Osteoblast (primary cell): ENCODE results near the gene PLK1. TPM values are rescaled to one million over a fixed set of nuclear protein-coding genes. Genes with fewer than 3 reads are reported as not detected.
A peak's percentile ranks its signal among the peaks of the same experiment; 100 is the strongest.

ENCODE experiments used
- DNase-seq: peaks from one replicate; pipeline ENCODE4 v3.0.0; 2011; ENCODE audit warnings: low spot score, mixed read lengths; ENCODE audit not compliant: insufficient read length; ENCODE audit errors: missing footprints
- H2AFZ ChIP-seq: 2 replicates; pipeline ENCODE4 v1.6.0; 2011; ENCODE audit warnings: mild to moderate bottlenecking, low read length
- H3K27ac ChIP-seq: 2 replicates; pipeline ENCODE4 v1.5.1; 2011; ENCODE audit warnings: mild to moderate bottlenecking, low read depth, low read length, moderate library complexity
- H3K27me3 ChIP-seq: 2 replicates; pipeline ENCODE4 v1.6.0; 2012; ENCODE audit warnings: mild to moderate bottlenecking, control low read depth, inconsistent platforms, low read length, moderate library complexity; ENCODE audit not compliant: insufficient read depth
- H3K36me3 ChIP-seq: 2 replicates; pipeline ENCODE4 v1.5.1; 2011; ENCODE audit warnings: mild to moderate bottlenecking, low read length, control low read depth, moderate library complexity; ENCODE audit not compliant: insufficient read depth
- H3K4me1 ChIP-seq: 2 replicates; pipeline ENCODE4 v1.5.1; 2011; ENCODE audit warnings: mild to moderate bottlenecking, low read length, control low read depth, moderate library complexity; ENCODE audit not compliant: insufficient read depth
- H3K4me2 ChIP-seq: 2 replicates; pipeline ENCODE4 v1.6.0; 2011; ENCODE audit warnings: mild to moderate bottlenecking, low read length; ENCODE audit not compliant: insufficient read depth
- H3K4me3 ChIP-seq: fragments of 200-600 bp; sonication (generic); 3 replicates; pipeline ENCODE4 v1.5.1; 2012; ENCODE audit warnings: mild to moderate bottlenecking, low read length, inconsistent platforms; ENCODE audit not compliant: insufficient read depth
- H3K79me2 ChIP-seq: 2 replicates; pipeline ENCODE4 v1.6.0; 2012; ENCODE audit warnings: mild to moderate bottlenecking, low read length, control low read depth, inconsistent platforms; ENCODE audit not compliant: insufficient read depth
- H3K9me3 ChIP-seq: 2 replicates; pipeline ENCODE4 v1.5.1; 2011; ENCODE audit warnings: low read depth, low read length, control low read depth
- H4K20me1 ChIP-seq: 2 replicates; pipeline ENCODE4 v1.6.0; 2012; ENCODE audit warnings: mild to moderate bottlenecking, low read length, control low read depth; ENCODE audit not compliant: insufficient read depth
- CTCF ChIP-seq: IDR thresholded peaks from 2 replicates; pipeline ENCODE4 v1.5.1; 2011; ENCODE audit warnings: mild to moderate bottlenecking, low read depth, low read length, moderate library complexity; ENCODE audit errors: extremely low read depth
- total RNA-seq: library from RNA; depleted of rRNA; stranded (reverse); fragments of >200 nt; gene quantifications from 2 replicates; pipeline ENCODE4 v1.2.3, GENCODE V29; 2012

The PLK1 gene
- total RNA-seq, 1 donor = 2.2 TPM

- no peaks in the 10 kb centered on the region for H4K20me1 ChIP-seq
- no peak for DNase-seq
- no peaks in the 10 kb centered on the region for H3K9me3 ChIP-seq
- peaks cover 43% of the 10 kb centered on the region for H3K79me2 ChIP-seq
- no peak overlapping the region for H3K27ac ChIP-seq
- H3K4me1 ChIP-seq = peaks cover 9% of the 10 kb centered on the region
- H2AFZ ChIP-seq = no peak overlapping the region
- H3K36me3 ChIP-seq = peaks cover 51% of the 10 kb centered on the region
- no peak for TF ChIP-seq CTCF
- H3K27me3 ChIP-seq = no peaks in the 10 kb centered on the region
- no peak overlapping the region for H3K4me2 ChIP-seq
- H3K4me3 ChIP-seq = no peak overlapping the region
Observed at GRCh38 chr16:23635958-23636357, 42.7 kb upstream of the PLK1 start.

DNA sequence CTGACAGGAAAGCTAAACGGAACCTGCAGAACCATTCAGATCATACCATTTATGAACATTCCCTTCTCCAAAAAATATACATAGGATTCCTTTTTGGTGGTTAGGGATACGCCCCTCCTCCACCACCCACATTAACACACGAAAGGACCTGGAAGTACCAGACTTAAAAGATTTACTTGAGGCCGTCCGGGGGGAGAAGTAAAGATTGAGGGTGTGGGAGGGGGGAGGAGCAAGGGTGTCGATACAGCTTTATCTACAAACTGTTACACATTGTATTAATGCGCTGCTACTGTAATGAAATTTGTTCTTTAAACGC is 38.1 kb upstream of the PLK1 start:
- Histone ChIP-seq H3K4me3 (peak overlapping the region; percentile 100), H2AFZ (peak overlapping the region; percentile 97), H4K20me1 (peaks cover 4% of the 10 kb centered on the region), H3K9me3 (no peaks in the 10 kb centered on the region), H3K27me3 (no peaks in the 10 kb centered on the region), H3K27ac (peak overlapping the region; percentile 87), H3K36me3 (peaks cover 46% of the 10 kb centered on the region), H3K4me1 (peaks cover 15% of the 10 kb centered on the region), H3K4me2 (peak overlapping the region; percentile 88), H3K79me2 (peaks cover 55% of the 10 kb centered on the region)
- no peak for TF ChIP-seq CTCF
- DNase-seq = peak; percentile 43

GRCh38 chr16:23640931-23641765 is 37.5 kb upstream of the PLK1 start, which contains the start of the genes DCTN5 and PALB2:
Gene DCTN5, plus strand, starts transcription at chr16:23641466. Its CDS starts 77 bp downstream, at chr16:23641543.
Gene PALB2, minus strand, starts transcription at chr16:23641310. Its CDS starts 153 bp downstream, at chr16:23641157.
- Histone ChIP-seq H3K27ac (peak within 1 kb of the TSS; percentile 87), H3K36me3 (peaks cover 44% of the 10 kb centered on the region), H3K4me2 (peak within 1 kb of the TSS; percentile 88), H3K4me3 (peak within 1 kb of the TSS; percentile 100), H3K4me1 (peaks cover 15% of the 10 kb centered on the region), H3K27me3 (no peaks in the 10 kb centered on the region), H3K9me3 (no peaks in the 10 kb centered on the region), H3K79me2 (peaks cover 61% of the 10 kb centered on the region), H4K20me1 (peaks cover 4% of the 10 kb centered on the region), H2AFZ (peak within 1 kb of the TSS; percentile 99)
- peak; percentile 97 for DNase-seq
- no peak for TF ChIP-seq CTCF

- Histone ChIP-seq H3K4me2 (peak overlapping the region; percentile 83), H3K36me3 (peaks cover 35% of the 10 kb centered on the region), H3K79me2 (peaks cover 72% of the 10 kb centered on the region), H3K4me3 (peak overlapping the region; percentile 100), H3K27ac (peak overlapping the region; percentile 87), H3K27me3 (no peaks in the 10 kb centered on the region), H4K20me1 (peaks cover 6% of the 10 kb centered on the region), H3K9me3 (no peaks in the 10 kb centered on the region), H3K4me1 (peaks cover 15% of the 10 kb centered on the region), H2AFZ (peak overlapping the region; percentile 46)
- DNase-seq = peak; percentile 23
- TF ChIP-seq CTCF = no peak
Observed at GRCh38 chr16:23642246-23642774, 36.4 kb upstream of the PLK1 start.
